ENCODE measurements around the gene CRIP1. TPM values are rescaled to one million over a fixed set of nuclear protein-coding genes. Genes with fewer than 3 reads are reported as not detected.
A peak's percentile ranks its signal among the peaks of the same experiment; 100 is the strongest.

The CRIP1 gene
- total and polyA plus RNA-seq, 10 of the 15 experiments (the other 5 are each of a cell fraction or from before 2014, with no cell fraction given) = 66.8 to 259 (median 154) TPM

DNA sequence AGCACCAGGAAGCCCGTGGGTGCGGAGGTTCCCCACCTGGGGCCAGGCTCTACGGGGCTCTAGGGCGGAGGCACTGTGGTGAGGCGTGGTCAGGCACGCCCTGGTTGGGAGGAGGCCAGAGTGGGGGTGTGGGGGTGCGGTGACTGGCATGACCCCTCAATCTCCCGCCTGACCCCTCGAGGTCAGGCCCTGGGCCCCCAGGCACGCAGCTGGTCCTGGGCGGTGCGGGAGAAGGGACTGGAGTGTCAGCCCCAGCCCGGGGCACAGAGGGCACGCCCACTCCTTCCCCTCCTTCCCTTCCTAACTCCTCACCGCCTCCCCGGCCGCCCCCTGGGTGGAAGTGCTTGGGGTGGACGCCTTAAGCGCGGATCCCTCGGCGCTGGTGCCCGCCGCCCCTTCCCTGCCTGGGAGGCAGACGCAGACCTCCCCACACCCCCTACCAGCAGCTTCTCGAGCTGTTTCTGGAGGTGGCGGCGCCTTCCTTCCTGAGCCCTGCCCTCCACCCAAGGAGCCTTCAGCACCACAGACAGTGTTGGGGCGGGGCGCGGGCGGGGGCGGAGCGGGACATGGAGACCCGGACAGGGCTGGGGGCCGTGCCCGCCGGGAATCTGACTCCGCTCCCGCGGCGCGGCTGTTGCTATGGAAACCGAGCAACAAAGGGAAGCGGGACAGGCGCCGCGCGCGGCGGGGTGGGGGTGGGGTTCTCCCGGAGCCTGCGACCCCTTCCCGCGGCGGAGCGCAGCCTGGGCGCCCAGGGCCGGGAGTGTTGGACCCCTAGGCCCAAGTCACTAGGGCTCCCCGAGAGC, 12.8 kb upstream of the CRIP1 start (continued):
- peak; percentile 38; the same call in 1 of the 2 replicates for TF ChIP-seq NKRF (conservative IDR thresholded peaks at IDR 0.05)
- TF ChIP-seq BMI1 (IDR thresholded peaks at IDR 0.05; ENCODE audit: borderline replicate concordance) = 0 out of 2 replicates have a peak, but pooled peaks have one; percentile 43
- TF ChIP-seq GABPA (IDR thresholded peaks at IDR 0.05; ENCODE audit: low read depth) = no peak
- no peak for TF ChIP-seq NR2C2 (IDR thresholded peaks at IDR 0.05; ENCODE audit: borderline replicate concordance, control insufficient read depth, insufficient read length, low read depth)
- TF ChIP-seq NR2F1 (conservative IDR thresholded peaks at IDR 0.05) = no peak
- no peak for TF ChIP-seq IRF4 (IDR thresholded peaks at IDR 0.05; ENCODE audit: low read depth, low read length)
- TF ChIP-seq ZNF384 (IDR thresholded peaks at IDR 0.05; ENCODE audit: borderline replicate concordance, low read depth, low read length) = no peak
- no peak for TF ChIP-seq IRF3 (IDR thresholded peaks at IDR 0.05)
- TF ChIP-seq IKZF1 (conservative IDR thresholded peaks at IDR 0.05) = no peak
- TF ChIP-seq DPF2 (IDR thresholded peaks at IDR 0.05) = no peak
- TF ChIP-seq, protein P1, sequence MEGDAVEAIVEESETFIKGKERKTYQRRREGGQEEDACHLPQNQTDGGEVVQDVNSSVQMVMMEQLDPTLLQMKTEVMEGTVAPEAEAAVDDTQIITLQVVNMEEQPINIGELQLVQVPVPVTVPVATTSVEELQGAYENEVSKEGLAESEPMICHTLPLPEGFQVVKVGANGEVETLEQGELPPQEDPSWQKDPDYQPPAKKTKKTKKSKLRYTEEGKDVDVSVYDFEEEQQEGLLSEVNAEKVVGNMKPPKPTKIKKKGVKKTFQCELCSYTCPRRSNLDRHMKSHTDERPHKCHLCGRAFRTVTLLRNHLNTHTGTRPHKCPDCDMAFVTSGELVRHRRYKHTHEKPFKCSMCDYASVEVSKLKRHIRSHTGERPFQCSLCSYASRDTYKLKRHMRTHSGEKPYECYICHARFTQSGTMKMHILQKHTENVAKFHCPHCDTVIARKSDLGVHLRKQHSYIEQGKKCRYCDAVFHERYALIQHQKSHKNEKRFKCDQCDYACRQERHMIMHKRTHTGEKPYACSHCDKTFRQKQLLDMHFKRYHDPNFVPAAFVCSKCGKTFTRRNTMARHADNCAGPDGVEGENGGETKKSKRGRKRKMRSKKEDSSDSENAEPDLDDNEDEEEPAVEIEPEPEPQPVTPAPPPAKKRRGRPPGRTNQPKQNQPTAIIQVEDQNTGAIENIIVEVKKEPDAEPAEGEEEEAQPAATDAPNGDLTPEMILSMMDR (IDR thresholded peaks at IDR 0.05 in 2 of 3, conservative IDR thresholded peaks at IDR 0.05 in 1 of 3; ENCODE audit: control insufficient read depth in 2 of 3, extremely low read depth in 1 of 3, insufficient read depth in 1 of 3, low read depth in 3 of 3, low read length in 3 of 3) = no peak
- TF ChIP-seq YBX1 (IDR thresholded peaks at IDR 0.05) = no peak
- no peak for TF ChIP-seq HSF1 (IDR thresholded peaks at IDR 0.05; ENCODE audit: low read depth, low read length)

All from GM12878 (cell line).